ENCODE data around the gene SV2B.

The SV2B gene

DNA sequence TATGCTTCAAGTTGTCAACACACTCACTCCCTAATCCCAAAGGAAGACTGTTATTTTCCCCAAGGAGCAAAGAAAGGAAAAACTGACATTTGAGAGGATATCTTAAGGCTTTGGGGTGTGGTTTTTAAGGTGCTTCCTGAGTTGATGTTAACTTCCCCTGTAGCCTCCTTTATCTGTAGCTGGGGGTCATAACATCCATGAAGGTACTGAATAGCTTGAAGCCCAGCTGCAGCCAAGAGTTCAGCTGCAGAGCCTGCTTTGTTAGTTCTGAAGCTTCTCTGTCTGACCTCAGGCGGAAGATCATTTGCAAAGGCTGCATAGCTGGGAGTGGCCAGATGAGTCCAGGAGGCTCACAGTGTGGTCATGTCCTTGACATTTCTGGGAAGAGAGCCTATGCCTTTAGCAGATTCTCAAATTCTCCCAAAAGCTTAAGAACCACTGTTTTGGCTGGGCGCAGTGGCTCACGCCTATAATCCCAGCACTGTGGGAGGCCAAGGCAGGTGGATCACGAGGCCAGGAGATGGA lies 165.4 kb downstream of the SV2B start:
- TF ChIP-seq, protein P1, sequence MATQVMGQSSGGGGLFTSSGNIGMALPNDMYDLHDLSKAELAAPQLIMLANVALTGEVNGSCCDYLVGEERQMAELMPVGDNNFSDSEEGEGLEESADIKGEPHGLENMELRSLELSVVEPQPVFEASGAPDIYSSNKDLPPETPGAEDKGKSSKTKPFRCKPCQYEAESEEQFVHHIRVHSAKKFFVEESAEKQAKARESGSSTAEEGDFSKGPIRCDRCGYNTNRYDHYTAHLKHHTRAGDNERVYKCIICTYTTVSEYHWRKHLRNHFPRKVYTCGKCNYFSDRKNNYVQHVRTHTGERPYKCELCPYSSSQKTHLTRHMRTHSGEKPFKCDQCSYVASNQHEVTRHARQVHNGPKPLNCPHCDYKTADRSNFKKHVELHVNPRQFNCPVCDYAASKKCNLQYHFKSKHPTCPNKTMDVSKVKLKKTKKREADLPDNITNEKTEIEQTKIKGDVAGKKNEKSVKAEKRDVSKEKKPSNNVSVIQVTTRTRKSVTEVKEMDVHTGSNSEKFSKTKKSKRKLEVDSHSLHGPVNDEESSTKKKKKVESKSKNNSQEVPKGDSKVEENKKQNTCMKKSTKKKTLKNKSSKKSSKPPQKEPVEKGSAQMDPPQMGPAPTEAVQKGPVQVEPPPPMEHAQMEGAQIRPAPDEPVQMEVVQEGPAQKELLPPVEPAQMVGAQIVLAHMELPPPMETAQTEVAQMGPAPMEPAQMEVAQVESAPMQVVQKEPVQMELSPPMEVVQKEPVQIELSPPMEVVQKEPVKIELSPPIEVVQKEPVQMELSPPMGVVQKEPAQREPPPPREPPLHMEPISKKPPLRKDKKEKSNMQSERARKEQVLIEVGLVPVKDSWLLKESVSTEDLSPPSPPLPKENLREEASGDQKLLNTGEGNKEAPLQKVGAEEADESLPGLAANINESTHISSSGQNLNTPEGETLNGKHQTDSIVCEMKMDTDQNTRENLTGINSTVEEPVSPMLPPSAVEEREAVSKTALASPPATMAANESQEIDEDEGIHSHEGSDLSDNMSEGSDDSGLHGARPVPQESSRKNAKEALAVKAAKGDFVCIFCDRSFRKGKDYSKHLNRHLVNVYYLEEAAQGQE (IDR thresholded peaks at IDR 0.05; ENCODE audit: insufficient read depth in 1 of 2, low read depth in 2 of 2, low read length in 2 of 2): no peak
- TF ChIP-seq SIN3A (IDR thresholded peaks at IDR 0.05; ENCODE audit: borderline replicate concordance, insufficient read depth, low read length): no peak
- no peak for TF ChIP-seq TAF1 (IDR thresholded peaks at IDR 0.05; ENCODE audit: borderline replicate concordance, insufficient read depth, low read length)
- no peak for TF ChIP-seq POLR2AphosphoS5 (IDR thresholded peaks at IDR 0.05; ENCODE audit: low read depth, low read length)
- no peak for TF ChIP-seq FOXP2 (optimal IDR thresholded peaks at IDR 0.05; ENCODE audit: borderline replicate concordance, extremely low read depth, extremely low read length, insufficient read depth)

DNA sequence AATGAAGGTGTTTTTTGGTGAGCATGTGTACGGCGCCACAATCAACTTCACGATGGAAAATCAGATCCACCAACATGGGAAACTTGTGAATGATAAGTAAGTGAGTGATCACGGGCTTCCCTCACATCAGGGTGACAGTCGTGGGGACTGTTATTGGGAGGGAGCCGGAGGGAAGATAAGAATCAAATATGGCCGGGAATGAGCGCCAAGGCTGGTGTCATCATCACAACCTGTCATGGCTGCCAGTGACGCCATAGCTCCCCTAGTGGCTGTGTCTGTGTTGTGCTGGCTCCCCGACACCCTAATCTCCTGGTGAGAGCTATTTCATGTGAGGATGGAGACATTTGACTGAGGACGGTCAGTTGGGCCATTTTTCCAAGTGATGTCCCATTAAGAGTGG lies 168.5 kb downstream of the SV2B start:
- TF ChIP-seq POLR2AphosphoS5 (IDR thresholded peaks at IDR 0.05; ENCODE audit: low read depth, low read length) (no peak), FOXP2 (optimal IDR thresholded peaks at IDR 0.05; ENCODE audit: borderline replicate concordance, extremely low read depth, extremely low read length, insufficient read depth) (no peak), TAF1 (IDR thresholded peaks at IDR 0.05; ENCODE audit: borderline replicate concordance, insufficient read depth, low read length) (no peak), SIN3A (IDR thresholded peaks at IDR 0.05; ENCODE audit: borderline replicate concordance, insufficient read depth, low read length) (no peak)
- TF ChIP-seq, protein P1 (IDR thresholded peaks at IDR 0.05; ENCODE audit: insufficient read depth in 1 of 2, low read depth in 2 of 2, low read length in 2 of 2): no peak

DNA sequence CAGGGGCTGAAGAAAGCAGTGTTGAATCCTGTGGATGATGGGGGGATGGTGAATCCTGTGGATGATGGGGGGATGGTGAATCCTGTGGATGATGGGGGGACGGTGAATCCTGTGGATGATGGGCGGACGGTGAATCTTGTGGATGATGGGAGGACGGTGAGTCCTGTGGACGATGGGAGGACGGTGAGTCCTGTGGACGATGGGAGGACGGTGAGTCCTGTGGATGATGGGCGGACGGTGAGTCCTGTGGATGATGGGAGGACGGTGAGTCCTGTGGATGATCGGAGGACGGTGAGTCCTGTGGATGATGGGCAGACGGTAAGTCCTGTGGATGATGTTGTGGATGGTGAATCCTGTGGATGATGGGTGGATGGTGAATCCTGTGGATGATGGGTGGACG lies 170.7 kb downstream of the SV2B start:
- TF ChIP-seq, protein P1 (IDR thresholded peaks at IDR 0.05; ENCODE audit: insufficient read depth in 1 of 2, low read depth in 2 of 2, low read length in 2 of 2): no peak
- no peak for TF ChIP-seq POLR2AphosphoS5 (IDR thresholded peaks at IDR 0.05; ENCODE audit: low read depth, low read length)
- no peak for TF ChIP-seq FOXP2 (optimal IDR thresholded peaks at IDR 0.05; ENCODE audit: borderline replicate concordance, extremely low read depth, extremely low read length, insufficient read depth)
- TF ChIP-seq TAF1 (IDR thresholded peaks at IDR 0.05; ENCODE audit: borderline replicate concordance, insufficient read depth, low read length): no peak
- no peak for TF ChIP-seq SIN3A (IDR thresholded peaks at IDR 0.05; ENCODE audit: borderline replicate concordance, insufficient read depth, low read length)

DNA sequence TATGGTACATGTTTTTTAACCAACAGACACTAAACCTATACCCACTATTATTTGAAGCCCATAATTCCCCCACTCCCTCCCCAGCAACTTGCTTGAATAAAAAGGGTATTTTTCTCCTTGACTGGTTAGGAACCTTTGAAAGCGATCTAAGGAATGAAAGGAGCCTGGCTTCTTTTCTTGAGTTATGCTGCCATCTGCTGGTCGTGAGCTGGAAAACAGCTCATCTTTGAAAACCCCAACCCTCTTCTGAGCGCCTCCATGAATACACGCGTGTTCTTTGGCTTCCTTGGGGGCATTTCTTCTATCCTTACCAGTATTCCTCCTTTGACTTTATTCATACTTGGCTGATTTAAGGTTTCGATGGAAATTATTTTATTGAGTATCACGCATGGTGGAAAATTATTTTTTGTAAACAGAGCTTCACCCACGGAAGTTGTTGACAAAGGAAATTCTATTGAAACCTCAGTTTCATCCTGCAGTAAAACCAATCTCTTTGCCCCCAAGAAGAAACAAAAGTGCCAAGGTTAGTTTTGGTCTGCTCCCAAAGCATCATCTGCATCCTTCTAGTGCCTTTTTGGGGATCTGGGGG lies 171.6 kb downstream of the SV2B start:
- TF ChIP-seq, protein P1 (IDR thresholded peaks at IDR 0.05; ENCODE audit: insufficient read depth in 1 of 2, low read depth in 2 of 2, low read length in 2 of 2): no peak
- TF ChIP-seq SIN3A (IDR thresholded peaks at IDR 0.05; ENCODE audit: borderline replicate concordance, insufficient read depth, low read length): no peak
- no peak for TF ChIP-seq POLR2AphosphoS5 (IDR thresholded peaks at IDR 0.05; ENCODE audit: low read depth, low read length)

DNA sequence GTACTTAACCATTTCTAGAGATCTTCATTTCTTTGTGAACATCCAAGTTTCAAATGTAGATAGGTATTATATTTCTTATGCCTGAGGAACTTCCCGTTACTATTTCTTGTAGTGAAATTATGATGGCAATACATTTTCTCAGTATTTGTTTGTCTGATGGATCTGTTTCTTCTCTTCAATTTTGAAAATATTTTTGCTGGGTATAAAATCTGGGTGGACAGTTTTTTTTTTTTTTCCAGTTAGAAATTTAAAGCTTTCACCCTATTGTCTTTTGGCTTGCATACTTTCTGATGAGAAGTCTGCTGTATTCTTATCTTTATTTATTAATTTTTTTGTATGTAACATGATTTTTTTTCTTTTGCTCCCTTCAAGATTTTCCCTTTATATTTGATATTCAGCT lies 175.8 kb downstream of the SV2B start:
- no peak for TF ChIP-seq TAF1 (IDR thresholded peaks at IDR 0.05; ENCODE audit: borderline replicate concordance, insufficient read depth, low read length)
- no peak for TF ChIP-seq POLR2AphosphoS5 (IDR thresholded peaks at IDR 0.05; ENCODE audit: low read depth, low read length)
- TF ChIP-seq SIN3A (IDR thresholded peaks at IDR 0.05; ENCODE audit: borderline replicate concordance, insufficient read depth, low read length): no peak
- TF ChIP-seq, protein P1 (IDR thresholded peaks at IDR 0.05; ENCODE audit: insufficient read depth in 1 of 2, low read depth in 2 of 2, low read length in 2 of 2): no peak
- no peak for TF ChIP-seq FOXP2 (optimal IDR thresholded peaks at IDR 0.05; ENCODE audit: borderline replicate concordance, extremely low read depth, extremely low read length, insufficient read depth)

Measured in PFSK-1 (cell line).